Activated CD4-positive, alpha-beta T cell treated with anti-CD3 and anti-CD28 coated beads for 36 hours (primary cell): Measurements from ENCODE around the gene CD24. TPM values are rescaled to one million over a fixed set of nuclear protein-coding genes. Genes with fewer than 3 reads are reported as not detected.
A peak's percentile ranks its signal among the peaks of the same experiment; 100 is the strongest.

ENCODE experiments used
- ATAC-seq: fragments of 200-7000 bp; cut with Tn5 transposase; one replicate; pipeline ENCODE4 v1.10.0; 2021; ENCODE audit warnings: mild to moderate bottlenecking, moderate library complexity
- CTCF ChIA-PET: fragments of 350-600 bp; sonication (Branson Sonifier 250); formaldehyde crosslinking; loops from one replicate; lab custom pipeline; 2021; ENCODE audit warnings: antibody characterized with exemption; lab: Charles Lee
- POLR2A ChIA-PET: fragments of 350-600 bp; sonication (Branson Sonifier 250); formaldehyde crosslinking; loops from one replicate; lab custom pipeline; 2021; ENCODE audit warnings: antibody characterized with exemption, inconsistent platforms; lab: Charles Lee
- DNase-seq: peaks from one replicate; pipeline ENCODE4 v3.0.0-alpha.2; 2020
- H3K27ac Mint-ChIP-seq: one replicate; pipeline ENCODE4 v1.8.0; 2021; ENCODE audit warnings: mixed read lengths
- H3K27me3 Mint-ChIP-seq: one replicate; pipeline ENCODE4 v1.8.0; 2021; ENCODE audit warnings: mixed read lengths
- H3K36me3 Mint-ChIP-seq: one replicate; pipeline ENCODE4 v1.8.0; 2021; ENCODE audit warnings: low read depth, mixed read lengths
- H3K4me1 Mint-ChIP-seq: one replicate; pipeline ENCODE4 v1.8.0; 2021; ENCODE audit warnings: mixed read lengths
- H3K4me3 Mint-ChIP-seq: one replicate; pipeline ENCODE4 v1.8.0; 2021; ENCODE audit warnings: mild to moderate bottlenecking, moderate library complexity, mixed read lengths
- H3K9me3 Mint-ChIP-seq: one replicate; pipeline ENCODE4 v1.8.0; 2021; ENCODE audit warnings: low read depth, mixed read lengths
- intact Hi-C, 2 experiments: fragments of 100-400 bp; cut with DNase I in 1 of 2; cut with micrococcal nuclease in 1 of 2; formaldehyde crosslinking; loops; one replicate each; pipeline versions ENCODE4 v1.14.2 to v1.15.1; 2022 to 2024; cut with DNase I, micrococcal nuclease
- total RNA-seq, 2 experiments: library from RNA; stranded (reverse); gene quantifications; one replicate each; pipeline ENCODE4 v1.2.3, GENCODE V29; 2021

CD24 gene
- total RNA-seq, 2 experiments from 2014 or later: 0.21 TPM; not detected in 1

GRCh38 chr6:106927531-106928398 is 46.8 kb downstream of the CD24 start:
- POLR2A ChIA-PET: no interaction called here
- ATAC-seq: no peak
- Mint-ChIP-seq H3K27ac (no peak overlapping the region), H3K27me3 (peaks cover 21% of the 10 kb centered on the region), H3K9me3 (no peaks in the 10 kb centered on the region), H3K4me3 (no peak overlapping the region), H3K36me3 (no peaks in the 10 kb centered on the region), H3K4me1 (no peaks in the 10 kb centered on the region)
- DNase-seq: peak; percentile 58
- intact Hi-C loops: no loop called here
- CTCF ChIA-PET: no interaction called here

- H3K4me3 Mint-ChIP-seq: no peak overlapping the region
- no peaks in the 10 kb centered on the region for H3K9me3 Mint-ChIP-seq
- DNase-seq: no peak
- no peaks in the 10 kb centered on the region for H3K36me3 Mint-ChIP-seq
- CTCF ChIA-PET: no interaction called here
- no peak for ATAC-seq
- H3K27me3 Mint-ChIP-seq: peaks cover 20% of the 10 kb centered on the region
- no peaks in the 10 kb centered on the region for H3K4me1 Mint-ChIP-seq
- intact Hi-C loops: no loop called here
- POLR2A ChIA-PET: no interaction called here
- no peak overlapping the region for H3K27ac Mint-ChIP-seq
These were observed 48.6 kb downstream of the CD24 start for GRCh38 chr6:106925948-106926347.

DNA sequence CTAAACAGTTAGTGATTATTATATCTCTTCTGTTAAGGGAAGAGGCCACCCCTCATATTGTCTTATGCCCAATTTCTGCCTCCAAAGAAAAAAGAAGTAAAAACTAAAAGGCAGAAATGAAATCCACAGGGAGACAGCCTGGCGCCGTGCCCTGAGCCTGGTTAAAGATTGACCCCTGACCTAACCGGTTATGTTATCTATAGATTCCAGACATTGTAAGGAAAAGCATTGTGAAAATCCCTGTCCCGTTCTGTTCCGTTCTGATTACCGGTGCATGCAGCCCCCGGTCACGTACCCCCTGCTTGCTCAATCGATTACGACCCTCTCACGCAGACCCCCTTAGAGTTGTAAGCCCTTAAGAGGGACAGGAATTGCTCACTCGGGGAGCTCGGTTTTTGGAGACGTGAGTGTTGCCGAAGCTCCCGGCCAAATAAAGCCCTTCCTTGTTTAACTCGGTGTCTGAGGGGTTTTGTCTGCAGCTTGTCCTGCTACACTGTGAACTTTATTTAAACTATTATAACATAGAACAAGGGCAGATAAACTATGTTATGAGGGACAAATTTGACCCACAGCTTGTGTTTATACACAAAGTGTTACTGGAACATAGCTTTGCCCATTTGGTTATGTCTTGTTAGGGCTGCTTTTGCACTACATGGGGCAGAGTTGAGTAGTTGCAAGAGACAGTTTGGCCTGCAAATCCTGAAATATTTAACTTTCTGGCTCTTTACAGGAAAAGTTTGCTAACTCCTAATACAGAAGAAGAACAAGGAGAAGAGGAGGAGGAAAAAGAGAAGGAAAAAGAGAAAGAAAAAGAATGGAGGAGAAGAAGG is 49.6 kb downstream of the CD24 start:
- ChIA-PET CTCF (interaction anchor here (0.6 kb wide), 1 partner anchor 13 kb away, joined by 3 read pairs; no protein-coding TSS in a partner anchor), POLR2A (no interaction called here)
- intact Hi-C loops: no loop called here
- peaks cover 24% of the 10 kb centered on the region for H3K27me3 Mint-ChIP-seq
- no peak for DNase-seq
- H3K4me3 Mint-ChIP-seq: no peak overlapping the region
- no peak overlapping the region for H3K27ac Mint-ChIP-seq
- H3K36me3 Mint-ChIP-seq: no peaks in the 10 kb centered on the region
- H3K9me3 Mint-ChIP-seq: no peaks in the 10 kb centered on the region
- no peak for ATAC-seq
- no peaks in the 10 kb centered on the region for H3K4me1 Mint-ChIP-seq

GRCh38 chr6:106922626-106923025 is 51.9 kb downstream of the CD24 start:
- Mint-ChIP-seq H3K4me3 (no peak overlapping the region), H3K4me1 (no peaks in the 10 kb centered on the region), H3K36me3 (no peaks in the 10 kb centered on the region), H3K9me3 (no peaks in the 10 kb centered on the region), H3K27ac (no peak overlapping the region), H3K27me3 (peaks cover 25% of the 10 kb centered on the region)
- intact Hi-C loops: no loop called here
- ATAC-seq (no peak), DNase-seq (no peak)
- ChIA-PET CTCF (no interaction called here), POLR2A (no interaction called here)

Other genes with a start within 250 kb of the CD24 start
- gene MTRES1, start 53.5 kb upstream of the CD24 start, total RNA-seq: 10 to 100 TPM; 17.6 to 18.8 TPM
- 1 to 10 TPM; 5.0 to 5.5 TPM for gene BEND3, start 140.8 kb upstream of the CD24 start, total RNA-seq